IMR-90 (cell line): ENCODE data around the gene EFCAB5. TPM values are rescaled to one million over a fixed set of nuclear protein-coding genes. Genes with fewer than 3 reads are reported as not detected.

ENCODE experiments used
- ATAC-seq: fragments of 200-7000 bp; cut with Tn5 transposase; 2 replicates; pipeline ENCODE4 v1.9.1; 2020; ENCODE audit warnings: low read depth, mild to moderate bottlenecking, moderate library complexity
- BruUV-seq: library from RNA; stranded (reverse); fragments of 400-500 nt; replicated peaks from 2 replicates; lab custom pipeline; 2021; lab: Mats Ljungman, UMichigan
- CTCF ChIA-PET: fragments of 300-600 bp; formaldehyde crosslinking; extraction: SDS; loops from one replicate; lab custom pipeline; 2021; ENCODE audit warnings: antibody characterized with exemption; lab: Yijun Ruan, JAX
- POLR2A ChIA-PET: fragments of 300-600 bp; sonication (Branson Sonifier 250); formaldehyde crosslinking; loops from one replicate; lab custom pipeline; 2022; ENCODE audit warnings: antibody characterized with exemption; ENCODE audit not compliant: unreplicated experiment; lab: Charles Lee
- DNase-seq: peaks from one replicate; pipeline ENCODE4 v3.0.0; 2013
- H2AFZ ChIP-seq: replicated peaks from 2 replicates; pipeline ENCODE3; 2013; ENCODE audit warnings: low read length, mild to moderate bottlenecking; ENCODE audit not compliant: poor library complexity
- H2AK5ac ChIP-seq: 2 replicates; pipeline ENCODE4 v1.6.1; 2013; ENCODE audit warnings: low read depth, low read length, inconsistent platforms
- H2AK9ac ChIP-seq: replicated peaks from 2 replicates; pipeline ENCODE3; 2013; ENCODE audit warnings: mild to moderate bottlenecking, low read depth, low read length, moderate library complexity; ENCODE audit not compliant: poor library complexity
- H2BK120ac ChIP-seq: 2 replicates; pipeline ENCODE4 v1.6.1; 2013; ENCODE audit warnings: low read depth, low read length, inconsistent platforms
- H2BK15ac ChIP-seq: 3 replicates; pipeline ENCODE4 v1.6.1; 2013; ENCODE audit warnings: low read depth, low read length, inconsistent platforms
- H2BK20ac ChIP-seq: 2 replicates; pipeline ENCODE4 v1.6.1; 2013; ENCODE audit warnings: low read depth, mild to moderate bottlenecking, inconsistent platforms, low read length, moderate library complexity
- H2BK5ac ChIP-seq: 2 replicates; pipeline ENCODE4 v1.6.1; 2013; ENCODE audit warnings: mild to moderate bottlenecking, low read depth, low read length, inconsistent platforms; ENCODE audit not compliant: poor library complexity, severe bottlenecking
- H3K14ac ChIP-seq: replicated peaks from 2 replicates; pipeline ENCODE4 v1.6.1; 2013; ENCODE audit warnings: low read depth, low read length, inconsistent platforms
- H3K18ac ChIP-seq: 2 replicates; pipeline ENCODE4 v1.6.1; 2013; ENCODE audit warnings: low read depth, low read length, control low read depth
- H3K23ac ChIP-seq: 2 replicates; pipeline ENCODE4 v1.6.1; 2013; ENCODE audit warnings: low read depth, low read length, inconsistent platforms
- H3K27ac ChIP-seq: 2 replicates; pipeline ENCODE4 v1.5.1; 2013; ENCODE audit warnings: mild to moderate bottlenecking, control low read depth, low read length; ENCODE audit not compliant: insufficient read depth
- H3K27me3 ChIP-seq: 2 replicates; pipeline ENCODE4 v1.6.1; 2013; ENCODE audit warnings: low read length; ENCODE audit not compliant: control insufficient read depth, insufficient read depth
- H3K36me3 ChIP-seq: 2 replicates; pipeline ENCODE4 v1.6.1; 2013; ENCODE audit warnings: low read length, mixed read lengths; ENCODE audit not compliant: control insufficient read depth, insufficient read depth
- H3K4ac ChIP-seq: 2 replicates; pipeline ENCODE4 v1.6.1; 2013; ENCODE audit warnings: low read depth, low read length, inconsistent platforms
- H3K4me1 ChIP-seq: 2 replicates; pipeline ENCODE4 v1.6.1; 2013; ENCODE audit warnings: low read length, mixed read lengths; ENCODE audit not compliant: control insufficient read depth, insufficient read depth
- H3K4me2 ChIP-seq: 2 replicates; pipeline ENCODE4 v1.6.1; 2013; ENCODE audit warnings: low read depth, mild to moderate bottlenecking, control low read depth, low read length, moderate library complexity
- H3K4me3 ChIP-seq: 2 replicates; pipeline ENCODE4 v1.5.1; 2013; ENCODE audit warnings: low read depth, mild to moderate bottlenecking, control low read depth, low read length, moderate library complexity; ENCODE audit not compliant: insufficient read depth
- H3K56ac ChIP-seq: 2 replicates; pipeline ENCODE4 v1.6.1; 2013; ENCODE audit warnings: low read length, inconsistent platforms; ENCODE audit not compliant: insufficient read depth; ENCODE audit errors: extremely low read depth
- H3K79me1 ChIP-seq, 2 experiments: 2 replicates each; pipeline ENCODE4 v1.6.1; 2013; ENCODE audit warnings: low read length in 2 of 2, inconsistent platforms in 1 of 2, low read depth in 1 of 2
- H3K9ac ChIP-seq: 2 replicates; pipeline ENCODE4 v1.6.1; 2013; ENCODE audit warnings: low read depth, low read length, control low read depth
- H3K9me1 ChIP-seq: 2 replicates; pipeline ENCODE4 v1.6.1; 2013; ENCODE audit warnings: low read length, inconsistent platforms; ENCODE audit not compliant: insufficient read depth
- H3K9me3 ChIP-seq: 2 replicates; pipeline ENCODE4 v1.6.1; 2013; ENCODE audit warnings: low read length; ENCODE audit not compliant: control insufficient read depth, insufficient read depth
- H4K20me1 ChIP-seq: 2 replicates; pipeline ENCODE4 v1.6.1; 2013; ENCODE audit warnings: low read length, inconsistent platforms; ENCODE audit not compliant: insufficient read depth
- H4K5ac ChIP-seq: 2 replicates; pipeline ENCODE4 v1.6.1; 2013; ENCODE audit warnings: mild to moderate bottlenecking, low read depth, low read length, control low read depth
- H4K8ac ChIP-seq, 2 experiments: 2 replicates each; pipeline ENCODE4 v1.6.1; 2013; ENCODE audit warnings: low read depth in 2 of 2, low read length in 2 of 2, control low read depth in 1 of 2, inconsistent platforms in 1 of 2
- H4K91ac ChIP-seq: 2 replicates; pipeline ENCODE4 v1.6.1; 2013; ENCODE audit warnings: low read depth, low read length, inconsistent platforms; ENCODE audit not compliant: insufficient read depth
- BHLHE40 ChIP-seq: fragments of 150-350 bp; IDR thresholded peaks from 2 replicates; pipeline ENCODE4 v1.6.1; 2016; ENCODE audit warnings: mild to moderate bottlenecking, low read depth, low read length
- CHD1 ChIP-seq: IDR thresholded peaks from 2 replicates; pipeline ENCODE4 v1.6.1; 2012; ENCODE audit warnings: low read depth, low read length, improper control_type of control experiment
- ELK1 ChIP-seq: fragments of 150-350 bp; IDR thresholded peaks from 2 replicates; pipeline ENCODE4 v1.6.1; 2016; ENCODE audit warnings: low read depth, mild to moderate bottlenecking, low read length, moderate library complexity, borderline replicate concordance
- MAFK ChIP-seq: IDR thresholded peaks from 2 replicates; pipeline ENCODE4 v1.6.1; 2012; ENCODE audit warnings: low read depth, low read length, improper control_type of control experiment
- MXI1 ChIP-seq: IDR thresholded peaks from 2 replicates; pipeline ENCODE4 v1.6.1; 2012; ENCODE audit warnings: low read depth, mild to moderate bottlenecking, low read length, moderate library complexity, borderline replicate concordance
- RFX5 ChIP-seq: IDR thresholded peaks from 2 replicates; pipeline ENCODE4 v1.8.0; 2012; ENCODE audit warnings: low read depth, mild to moderate bottlenecking, low read length, moderate library complexity
- USF2 ChIP-seq: fragments of 150-350 bp; IDR thresholded peaks from 2 replicates; pipeline ENCODE4 v1.6.1; 2017; ENCODE audit warnings: mild to moderate bottlenecking, antibody characterized with exemption, low read length, low read depth
- dilution Hi-C: fragments of 300-500 bp; cut with HindIII; formaldehyde crosslinking; loops from one replicate; pipeline ENCODE4 v1.14.3; 2018; ENCODE audit warnings: low sequenced_read_pairs; ENCODE audit not compliant: unreplicated experiment
- in situ Hi-C: fragments of 300-500 bp; cut with MboI; formaldehyde crosslinking; loops from 3 replicates; pipeline ENCODE4 v1.14.3; 2019; ENCODE audit warnings: low sequenced_read_pairs, inconsistent platforms, mixed read lengths
- intact Hi-C: fragments of 100-400 bp; cut with micrococcal nuclease; formaldehyde crosslinking; loops from 2 replicates; pipeline ENCODE4 v1.10.0; 2022
- polyA plus RNA-seq, 3 experiments: library from polyadenylated mRNA; depleted of rRNA; stranded (reverse); fragments of >200 nt; gene quantifications; 2 replicates each; pipeline ENCODE4 v1.2.3, GENCODE V29; 2012; ENCODE audit warnings: low replicate concordance in 1 of 3
- total RNA-seq: library from RNA; depleted of rRNA; stranded (reverse); fragments of >200 nt; gene quantifications from 2 replicates; pipeline ENCODE4 v1.2.3, GENCODE V29; 2012
- TF ChIP-seq, protein P1 (sequence below): conservative IDR thresholded peaks from 2 replicates; pipeline ENCODE4 v1.5.1; 2012; ENCODE audit warnings: mild to moderate bottlenecking, low read depth, low read length, improper control_type of control experiment

EFCAB5 gene
- total and polyA plus RNA-seq, 2 of the 4 experiments (the other 2 are of a cell fraction): 0.14 TPM; not detected in 1

- Histone ChIP-seq H3K27me3 (peaks cover 4% of the 10 kb centered on the region), H2BK15ac (no peak overlapping the region), H3K23ac (no peak overlapping the region), H2BK5ac (peak overlapping the region; percentile 92), H3K79me1 (no peaks in the 10 kb centered on the region), H4K20me1 (no peaks in the 10 kb centered on the region), H4K8ac (no peak overlapping the region), H2BK20ac (peak overlapping the region; percentile 22; the same call in 1 of the 2 replicates), H3K4ac (no peak overlapping the region), H3K18ac (peak overlapping the region; percentile 74; the same call in 1 of the 2 replicates), H2AK9ac (no peak overlapping the region), H3K9ac (no peak overlapping the region), H3K36me3 (no peaks in the 10 kb centered on the region), H3K27ac (no peak overlapping the region), H2AFZ (no peak overlapping the region), H3K9me3 (peaks cover 15% of the 10 kb centered on the region), H4K5ac (peak overlapping the region; percentile 56; the same call in 1 of the 2 replicates), H3K14ac (no peak overlapping the region), H3K56ac (no peak overlapping the region), H2AK5ac (no peak overlapping the region), H4K91ac (no peak overlapping the region), H3K4me3 (no peak overlapping the region), H3K4me1 (no peaks in the 10 kb centered on the region), H3K9me1 (no peaks in the 10 kb centered on the region), H2BK120ac (no peak overlapping the region), H3K4me2 (no peak overlapping the region)
- BruUV-seq: no TSS peak
- dilution Hi-C loops (no loop called here), in situ Hi-C loops (no loop called here), intact Hi-C loops (no loop called here)
- ATAC-seq (no peak), DNase-seq (no peak)
- CTCF ChIA-PET: interaction anchor here (0.6 kb wide), 1 partner anchor 157 kb away, joined by 3 read pairs; no protein-coding TSS in a partner anchor
- POLR2A ChIA-PET: no interaction called here
- no peak for TF ChIP-seq CHD1
- no peak for TF ChIP-seq MXI1
- TF ChIP-seq RFX5: no peak
- TF ChIP-seq, protein P1, sequence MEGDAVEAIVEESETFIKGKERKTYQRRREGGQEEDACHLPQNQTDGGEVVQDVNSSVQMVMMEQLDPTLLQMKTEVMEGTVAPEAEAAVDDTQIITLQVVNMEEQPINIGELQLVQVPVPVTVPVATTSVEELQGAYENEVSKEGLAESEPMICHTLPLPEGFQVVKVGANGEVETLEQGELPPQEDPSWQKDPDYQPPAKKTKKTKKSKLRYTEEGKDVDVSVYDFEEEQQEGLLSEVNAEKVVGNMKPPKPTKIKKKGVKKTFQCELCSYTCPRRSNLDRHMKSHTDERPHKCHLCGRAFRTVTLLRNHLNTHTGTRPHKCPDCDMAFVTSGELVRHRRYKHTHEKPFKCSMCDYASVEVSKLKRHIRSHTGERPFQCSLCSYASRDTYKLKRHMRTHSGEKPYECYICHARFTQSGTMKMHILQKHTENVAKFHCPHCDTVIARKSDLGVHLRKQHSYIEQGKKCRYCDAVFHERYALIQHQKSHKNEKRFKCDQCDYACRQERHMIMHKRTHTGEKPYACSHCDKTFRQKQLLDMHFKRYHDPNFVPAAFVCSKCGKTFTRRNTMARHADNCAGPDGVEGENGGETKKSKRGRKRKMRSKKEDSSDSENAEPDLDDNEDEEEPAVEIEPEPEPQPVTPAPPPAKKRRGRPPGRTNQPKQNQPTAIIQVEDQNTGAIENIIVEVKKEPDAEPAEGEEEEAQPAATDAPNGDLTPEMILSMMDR: no peak
- no peak for TF ChIP-seq BHLHE40
- TF ChIP-seq USF2: no peak
- no peak for TF ChIP-seq MAFK
- TF ChIP-seq ELK1: no peak
These were observed 100.1 kb downstream of the EFCAB5 start for GRCh38 chr17:30041551-30041950.
